ENCODE measurements around the gene GALNT18. TPM values are rescaled to one million over a fixed set of nuclear protein-coding genes. Genes with fewer than 3 reads are reported as not detected.

The GALNT18 gene
- total and polyA plus RNA-seq, 2 donors (not counting 3 experiments of a cell fraction or from before 2014, with no cell fraction given), result 0.17 to 0.18 TPM

- no peak overlapping the region for H2AFZ ChIP-seq (ENCODE audit: low read depth, low read length)
- dilution Hi-C loops (cut with MboI; ENCODE audit: extremely low pct_ligation_motif_present, low sequenced_read_pairs), result no loop called here
- ChIA-PET POLR2A (no interaction called here), CTCF (interaction anchor here (0.6 to 1.6 kb wide), 4 partner anchors 229 to 634 kb away, joined by 3 to 4 read pairs (median 4); no protein-coding TSS in a partner anchor)
- DNase-seq (ENCODE audit: low read depth, low spot score), result no peak
- no peaks in the 10 kb centered on the region for H3K79me2 ChIP-seq (ENCODE audit: control insufficient read depth, insufficient read depth, low read length)
- H3K9ac ChIP-seq (replicated peaks; ENCODE audit: extremely low read depth, insufficient read depth, low read length), result no peak overlapping the region
- no peak overlapping the region for H3K4me3 ChIP-seq (replicated peaks in 1 of 3; ENCODE audit: insufficient read depth in 1 of 3, low read depth in 1 of 3, low read length in 3 of 3)
- no peaks in the 10 kb centered on the region for H3K36me3 ChIP-seq (ENCODE audit: control insufficient read depth in 2 of 2, extremely low read depth in 1 of 2, insufficient read depth in 2 of 2, low read length in 2 of 2)
- no peaks in the 10 kb centered on the region for H3K9me1 ChIP-seq (replicated peaks; ENCODE audit: control insufficient read depth, extremely low read depth, insufficient read depth, low read length)
- no TSS peak for BruUV-seq (replicated peaks)
- no peak for TF ChIP-seq FOS (IDR thresholded peaks at IDR 0.05; ENCODE audit: borderline replicate concordance, insufficient read depth, low read length)
- TF ChIP-seq EZH2 (IDR thresholded peaks at IDR 0.05; ENCODE audit: borderline replicate concordance, low read depth, low read length, severe bottlenecking), result no peak
- TF ChIP-seq POLR2AphosphoS5 (IDR thresholded peaks at IDR 0.05; ENCODE audit: insufficient read depth, low read depth, low read length), result no peak
- no peak for TF ChIP-seq GATA2 (IDR thresholded peaks at IDR 0.05; ENCODE audit: insufficient read depth, insufficient read length, low read depth, low read length)
- no peak for TF ChIP-seq POLR2A (IDR thresholded peaks at IDR 0.05; ENCODE audit: low read depth, low read length)
- peak; percentile 65 to 84 for TF ChIP-seq CTCF (IDR thresholded peaks at IDR 0.05; ENCODE audit: extremely low read depth in 1 of 2, insufficient read depth in 1 of 2, low read depth in 1 of 2, low read length in 2 of 2)
- H3K4me1 ChIP-seq (ENCODE audit: control insufficient read depth, extremely low read depth, insufficient read depth, low read length), result no peaks in the 10 kb centered on the region
- FAIRE-seq, result no peak
- no peaks in the 10 kb centered on the region for H3K27me3 ChIP-seq (ENCODE audit: control insufficient read depth in 2 of 2, insufficient read depth in 2 of 2, low read length in 2 of 2)
- no peaks in the 10 kb centered on the region for H4K20me1 ChIP-seq (replicated peaks; ENCODE audit: control insufficient read depth, extremely low read depth, insufficient read depth, low read length)
- H3K4me2 ChIP-seq (ENCODE audit: insufficient read depth, low read length), result no peak overlapping the region
- intact Hi-C loops (cut with micrococcal nuclease), result loop anchor here (5.0 kb wide), 2 partner anchors 239 to 334 kb away; no protein-coding TSS in a partner anchor
- H3K9me3 ChIP-seq (replicated peaks; ENCODE audit: control insufficient read depth, insufficient read depth, low read length), result no peaks in the 10 kb centered on the region
- H3K27ac ChIP-seq (ENCODE audit: insufficient read depth, low read depth, low read length), result no peak overlapping the region
These were observed 355.7 kb downstream of the GALNT18 start for GRCh38 chr11:11265994-11266606.

Data from endothelial cell of umbilical vein (primary cell).